ENCODE measurements around the gene TULP3.

DNA sequence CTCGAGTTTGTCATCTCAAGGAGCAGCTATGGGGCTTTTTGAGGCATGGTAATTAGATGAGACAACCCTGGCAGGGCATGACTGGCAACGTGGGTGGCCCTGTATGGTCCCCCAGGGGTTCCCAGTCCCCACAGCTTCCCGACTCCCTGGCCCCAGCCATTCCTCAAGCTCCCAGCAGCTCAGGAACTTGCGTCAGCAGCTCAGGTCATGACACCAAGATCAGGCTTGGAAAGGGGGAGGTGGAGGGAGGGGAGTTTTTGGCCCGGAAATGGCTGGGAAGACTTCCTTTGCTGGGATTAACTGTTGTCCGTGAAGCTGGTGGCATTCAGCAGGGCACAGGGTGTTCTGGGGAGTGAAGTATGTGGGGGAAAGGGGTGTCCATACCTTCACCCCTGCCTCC lies 45.4 kb upstream of the TULP3 start:
- TF ChIP-seq CTCF (conservative IDR thresholded peaks at IDR 0.05 in 1 of 2, IDR thresholded peaks at IDR 0.05 in 1 of 2; ENCODE audit: low read depth in 1 of 2, low read length in 2 of 2): no peak
- no peak for TF ChIP-seq EZH2 (IDR thresholded peaks at IDR 0.05; ENCODE audit: low read length, missing control alignments)
